ENCODE measurements around the gene UQCC2. TPM values are rescaled to one million over a fixed set of nuclear protein-coding genes. Genes with fewer than 3 reads are reported as not detected.

Gene UQCC2
- total RNA-seq, 4 donors from 2014 or later: 14.5 to 29.7 (median 23.4) TPM

GRCh38 chr6:33751771-33752645 lies 40.5 kb upstream of the UQCC2 start:
- H3K27me3 ChIP-seq: no peaks in the 10 kb centered on the region
- no peaks in the 10 kb centered on the region for H3K9me3 ChIP-seq
- WGBS, 2 donors: 73 to 76% methylated on average over 15 of the region's 15 CpGs
- no peak overlapping the region for H3K27ac ChIP-seq
- peaks cover 0 to 5% (median 2%) of the 10 kb centered on the region in 4 donors for H3K4me1 ChIP-seq
- H3K4me3 ChIP-seq: no peak overlapping the region
- TF ChIP-seq EP300 (IDR thresholded peaks at IDR 0.05) (no peak), POLR2A (IDR thresholded peaks at IDR 0.05) (no peak)
- TF ChIP-seq, protein P1, sequence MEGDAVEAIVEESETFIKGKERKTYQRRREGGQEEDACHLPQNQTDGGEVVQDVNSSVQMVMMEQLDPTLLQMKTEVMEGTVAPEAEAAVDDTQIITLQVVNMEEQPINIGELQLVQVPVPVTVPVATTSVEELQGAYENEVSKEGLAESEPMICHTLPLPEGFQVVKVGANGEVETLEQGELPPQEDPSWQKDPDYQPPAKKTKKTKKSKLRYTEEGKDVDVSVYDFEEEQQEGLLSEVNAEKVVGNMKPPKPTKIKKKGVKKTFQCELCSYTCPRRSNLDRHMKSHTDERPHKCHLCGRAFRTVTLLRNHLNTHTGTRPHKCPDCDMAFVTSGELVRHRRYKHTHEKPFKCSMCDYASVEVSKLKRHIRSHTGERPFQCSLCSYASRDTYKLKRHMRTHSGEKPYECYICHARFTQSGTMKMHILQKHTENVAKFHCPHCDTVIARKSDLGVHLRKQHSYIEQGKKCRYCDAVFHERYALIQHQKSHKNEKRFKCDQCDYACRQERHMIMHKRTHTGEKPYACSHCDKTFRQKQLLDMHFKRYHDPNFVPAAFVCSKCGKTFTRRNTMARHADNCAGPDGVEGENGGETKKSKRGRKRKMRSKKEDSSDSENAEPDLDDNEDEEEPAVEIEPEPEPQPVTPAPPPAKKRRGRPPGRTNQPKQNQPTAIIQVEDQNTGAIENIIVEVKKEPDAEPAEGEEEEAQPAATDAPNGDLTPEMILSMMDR (IDR thresholded peaks at IDR 0.05): no peak
- no peak for DNase-seq (ENCODE audit: low spot score in 2 of 2)
- no peaks in the 10 kb centered on the region for H3K36me3 ChIP-seq

GRCh38 chr6:33750244-33750991 lies 38.9 kb upstream of the UQCC2 start:
- Histone ChIP-seq H3K4me1 (peaks cover 0 to 20% (median 2%) of the 10 kb centered on the region in 4 donors), H3K27ac (no peak overlapping the region), H3K27me3 (no peaks in the 10 kb centered on the region), H3K9me3 (no peaks in the 10 kb centered on the region), H3K4me3 (no peak overlapping the region), H3K36me3 (no peaks in the 10 kb centered on the region)
- no peak for TF ChIP-seq POLR2A (IDR thresholded peaks at IDR 0.05)
- TF ChIP-seq, protein P1 (IDR thresholded peaks at IDR 0.05): no peak
- TF ChIP-seq EP300 (IDR thresholded peaks at IDR 0.05): no peak
- no peak for DNase-seq (ENCODE audit: low spot score in 2 of 2)
- 56 to 58% methylated on average over 11 of the region's 11 CpGs for WGBS, 2 donors

GRCh38 chr6:33749401-33749800 lies 37.9 kb upstream of the UQCC2 start:
- peaks cover 0 to 30% (median 5%) of the 10 kb centered on the region in 4 donors for H3K4me1 ChIP-seq
- H3K4me3 ChIP-seq: no peak overlapping the region
- no peaks in the 10 kb centered on the region for H3K36me3 ChIP-seq
- WGBS, 2 donors: 83 to 87% methylated on average over 7 of the region's 7 CpGs
- no peak for DNase-seq (ENCODE audit: low spot score in 2 of 2)
- no peak for TF ChIP-seq EP300 (IDR thresholded peaks at IDR 0.05)
- TF ChIP-seq, protein P1 (IDR thresholded peaks at IDR 0.05): no peak
- no peak for TF ChIP-seq POLR2A (IDR thresholded peaks at IDR 0.05)
- no peaks in the 10 kb centered on the region for H3K9me3 ChIP-seq
- H3K27me3 ChIP-seq: no peaks in the 10 kb centered on the region
- H3K27ac ChIP-seq: no peak overlapping the region

- H3K27ac ChIP-seq: no peak overlapping the region
- WGBS, 2 donors: 87 to 90% methylated on average over 4 of the region's 4 CpGs
Observed at GRCh38 chr6:33748841-33749240, 37.3 kb upstream of the UQCC2 start.

More at GRCh38 chr6:33748841-33749240, 37.3 kb upstream of the UQCC2 start:
- DNase-seq (ENCODE audit: low spot score in 2 of 2): no peak
- Histone ChIP-seq H3K9me3 (no peaks in the 10 kb centered on the region), H3K4me3 (no peak overlapping the region), H3K36me3 (no peaks in the 10 kb centered on the region), H3K27me3 (no peaks in the 10 kb centered on the region), H3K4me1 (peaks cover 0 to 35% (median 5%) of the 10 kb centered on the region in 4 donors)
- TF ChIP-seq EP300 (IDR thresholded peaks at IDR 0.05) (no peak), POLR2A (IDR thresholded peaks at IDR 0.05) (no peak)
- TF ChIP-seq, protein P1 (IDR thresholded peaks at IDR 0.05): no peak
